Lower leg skin (tissue), 3 donors: ENCODE data around the gene S100B.

Source experiments
- CTCF ChIP-seq, 3 donors: fragments of 450-650 bp; IDR thresholded peaks; one replicate each; pipeline ENCODE4 v1.5.1; 2016; ENCODE audit warnings: antibody characterized with exemption in 3 of 3, mild to moderate bottlenecking in 3 of 3, moderate library complexity in 2 of 3
- POLR2A ChIP-seq, 2 donors: fragments of 450-650 bp; IDR thresholded peaks; one replicate each; pipeline ENCODE4 v1.6.1; 2016 to 2017; ENCODE audit warnings: antibody characterized with exemption in 2 of 2, mild to moderate bottlenecking in 1 of 2, moderate library complexity in 1 of 2

GRCh38 chr21:46570631-46571030, 34.3 kb downstream of the S100B start:
- no peak for TF ChIP-seq CTCF (IDR thresholded peaks at IDR 0.05)
- no peak for TF ChIP-seq POLR2A (IDR thresholded peaks at IDR 0.05)
